ENCODE measurements around the gene ATPAF1. TPM values are rescaled to one million over a fixed set of nuclear protein-coding genes. Genes with fewer than 3 reads are reported as not detected.

Gene ATPAF1
- polyA plus RNA-seq, 1 experiment, result 85.6 TPM

DNA sequence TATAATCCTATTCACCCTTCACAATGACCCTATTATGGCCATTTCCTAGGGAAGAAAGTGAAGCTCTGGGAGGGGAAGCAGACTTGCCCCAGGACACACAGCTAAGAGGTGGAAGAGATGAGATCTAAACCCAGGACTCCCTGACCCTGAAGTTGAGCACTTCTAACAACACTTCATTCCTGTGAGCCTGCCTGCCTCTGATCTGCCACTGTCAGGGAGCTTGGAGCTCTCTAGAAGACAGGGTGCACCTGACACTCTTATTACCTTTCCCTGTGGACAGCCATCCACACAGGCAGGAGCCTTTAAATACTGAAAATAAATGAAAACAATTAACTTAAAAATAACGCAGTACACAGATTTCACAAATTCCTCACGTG lies 64.7 kb downstream of the ATPAF1 start:
- DNase-seq (ENCODE audit: low read depth, low spot score), result no peak
- TF ChIP-seq, protein P1, sequence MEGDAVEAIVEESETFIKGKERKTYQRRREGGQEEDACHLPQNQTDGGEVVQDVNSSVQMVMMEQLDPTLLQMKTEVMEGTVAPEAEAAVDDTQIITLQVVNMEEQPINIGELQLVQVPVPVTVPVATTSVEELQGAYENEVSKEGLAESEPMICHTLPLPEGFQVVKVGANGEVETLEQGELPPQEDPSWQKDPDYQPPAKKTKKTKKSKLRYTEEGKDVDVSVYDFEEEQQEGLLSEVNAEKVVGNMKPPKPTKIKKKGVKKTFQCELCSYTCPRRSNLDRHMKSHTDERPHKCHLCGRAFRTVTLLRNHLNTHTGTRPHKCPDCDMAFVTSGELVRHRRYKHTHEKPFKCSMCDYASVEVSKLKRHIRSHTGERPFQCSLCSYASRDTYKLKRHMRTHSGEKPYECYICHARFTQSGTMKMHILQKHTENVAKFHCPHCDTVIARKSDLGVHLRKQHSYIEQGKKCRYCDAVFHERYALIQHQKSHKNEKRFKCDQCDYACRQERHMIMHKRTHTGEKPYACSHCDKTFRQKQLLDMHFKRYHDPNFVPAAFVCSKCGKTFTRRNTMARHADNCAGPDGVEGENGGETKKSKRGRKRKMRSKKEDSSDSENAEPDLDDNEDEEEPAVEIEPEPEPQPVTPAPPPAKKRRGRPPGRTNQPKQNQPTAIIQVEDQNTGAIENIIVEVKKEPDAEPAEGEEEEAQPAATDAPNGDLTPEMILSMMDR (IDR thresholded peaks at IDR 0.05; ENCODE audit: low read depth, low read length), result no peak
- CTCF ChIA-PET, result interaction anchor here (0.5 to 2.2 kb wide), 5 partner anchors 11 to 731 kb away, joined by 3 to 7 read pairs (median 5); no protein-coding TSS in a partner anchor
- Histone ChIP-seq H3K9me3 (ENCODE audit: control insufficient read depth, insufficient read depth, low read length) (no peaks in the 10 kb centered on the region; the same call in 1 of the 2 replicates), H3K4me3 (ENCODE audit: low read depth, low read length) (peak overlapping the region; percentile 98), H3K27me3 (ENCODE audit: control insufficient read depth, insufficient read depth, low read length) (no peaks in the 10 kb centered on the region), H3K27ac (ENCODE audit: low read depth, low read length) (no peak overlapping the region)
- POLR2A ChIA-PET, result interaction anchor here (1.9 kb wide), 1 partner anchor 13 kb away, joined by 21 read pairs; the partner anchor contains the start of gene MOB3C

DNA sequence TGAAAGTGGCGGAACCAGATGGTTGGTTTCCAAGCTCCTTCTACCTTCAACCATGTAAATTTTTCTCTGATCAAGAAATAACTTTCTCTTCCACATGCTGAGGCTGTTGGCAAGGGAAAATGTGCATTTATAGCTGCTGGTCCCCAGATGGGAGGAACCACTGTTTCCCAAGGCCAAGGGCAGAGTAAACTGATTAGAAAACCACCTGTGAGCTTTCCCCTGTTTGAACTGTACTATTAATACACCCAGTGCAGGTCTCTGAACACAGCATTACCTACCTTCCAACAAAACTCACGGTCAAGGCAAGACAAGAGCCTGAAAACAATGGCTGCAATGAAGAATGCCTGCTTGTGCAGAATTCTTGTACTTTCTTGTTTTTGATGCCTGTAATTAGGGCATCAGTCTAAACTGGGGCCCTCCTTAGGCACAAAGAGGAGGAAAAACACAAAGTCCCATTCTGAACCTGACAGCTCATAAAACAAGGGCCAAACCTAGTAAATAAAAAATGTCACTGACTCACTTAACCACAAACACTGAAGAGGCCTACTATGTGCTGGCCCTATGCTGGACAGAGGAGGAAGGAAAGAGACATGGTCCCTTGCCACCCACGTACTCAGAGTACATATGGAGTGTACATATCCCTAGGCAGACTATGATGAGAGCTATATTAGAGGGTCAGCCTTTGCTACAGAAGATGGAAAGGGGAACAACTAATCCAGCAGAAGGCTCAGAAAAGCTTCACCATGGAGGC lies 66.7 kb downstream of the ATPAF1 start:
- H3K27ac ChIP-seq (ENCODE audit: low read depth, low read length), result no peak overlapping the region

DNA sequence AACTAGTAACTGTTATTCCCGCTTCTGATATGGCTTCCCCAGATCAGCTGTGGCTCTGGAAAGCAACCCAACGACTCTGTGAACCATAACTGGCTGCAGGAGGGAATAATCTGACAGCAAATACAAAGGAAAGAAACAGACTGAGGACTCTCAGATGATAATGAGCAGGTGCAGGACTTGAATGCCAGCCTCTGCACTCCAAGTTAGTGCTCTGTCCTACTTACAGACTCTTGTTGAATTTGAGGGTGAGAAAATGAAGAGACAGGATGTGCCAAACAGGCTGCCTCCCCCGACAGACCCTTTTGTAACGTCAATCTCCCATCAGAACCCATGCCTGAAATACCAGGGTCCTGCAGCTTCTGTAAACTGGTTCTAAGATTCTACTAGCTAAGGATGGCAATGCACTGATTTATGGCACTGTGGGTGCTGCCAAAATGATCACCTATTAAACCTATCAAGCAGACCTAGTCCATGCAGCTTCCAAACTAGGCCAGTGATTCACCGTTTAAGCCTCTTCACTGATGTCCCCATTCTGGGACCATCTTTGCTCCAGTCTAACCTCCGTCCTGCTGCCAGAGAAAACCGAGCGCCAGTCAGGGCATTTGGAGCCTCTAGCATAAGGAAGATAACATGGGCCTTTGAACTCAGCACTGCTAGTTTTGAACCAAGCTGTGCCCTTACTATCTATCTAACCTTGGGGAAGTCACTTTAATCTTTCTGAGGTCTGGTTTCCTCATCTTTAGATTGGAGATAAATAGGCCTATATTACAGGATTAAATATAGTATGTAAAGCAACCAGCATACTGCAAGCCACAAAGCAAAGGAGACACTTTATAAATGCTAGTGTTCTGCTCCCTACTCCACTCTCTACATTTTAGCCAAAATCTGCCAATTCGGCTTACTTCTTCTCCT lies 68.8 kb downstream of the ATPAF1 start:
- Histone ChIP-seq H3K4me3 (ENCODE audit: low read depth, low read length) (no peak overlapping the region), H3K9me3 (ENCODE audit: control insufficient read depth, insufficient read depth, low read length) (no peaks in the 10 kb centered on the region; the same call in 1 of the 2 replicates), H3K27ac (ENCODE audit: low read depth, low read length) (no peak overlapping the region), H3K27me3 (ENCODE audit: control insufficient read depth, insufficient read depth, low read length) (no peaks in the 10 kb centered on the region)
- DNase-seq (ENCODE audit: low read depth, low spot score), result no peak
- ChIA-PET POLR2A (no interaction called here), CTCF (interaction anchor here (1.3 to 1.6 kb wide), 2 partner anchors 66 to 127 kb away, joined by 3 read pairs; no protein-coding TSS in a partner anchor)
- TF ChIP-seq, protein P1 (IDR thresholded peaks at IDR 0.05; ENCODE audit: low read depth, low read length), result no peak

More for the DNA sequence above, 66.7 kb downstream of the ATPAF1 start:
- Histone ChIP-seq H3K9me3 (ENCODE audit: control insufficient read depth, insufficient read depth, low read length) (no peaks in the 10 kb centered on the region; the same call in 1 of the 2 replicates), H3K27me3 (ENCODE audit: control insufficient read depth, insufficient read depth, low read length) (no peaks in the 10 kb centered on the region), H3K4me3 (ENCODE audit: low read depth, low read length) (no peak overlapping the region)
- TF ChIP-seq, protein P1 (IDR thresholded peaks at IDR 0.05; ENCODE audit: low read depth, low read length), result no peak
- no peak for DNase-seq (ENCODE audit: low read depth, low spot score)
- ChIA-PET CTCF (interaction anchor here (1.2 to 2.2 kb wide), 2 partner anchors 124 kb away, joined by 3 to 7 read pairs; no protein-coding TSS in a partner anchor), POLR2A (no interaction called here)

DNA sequence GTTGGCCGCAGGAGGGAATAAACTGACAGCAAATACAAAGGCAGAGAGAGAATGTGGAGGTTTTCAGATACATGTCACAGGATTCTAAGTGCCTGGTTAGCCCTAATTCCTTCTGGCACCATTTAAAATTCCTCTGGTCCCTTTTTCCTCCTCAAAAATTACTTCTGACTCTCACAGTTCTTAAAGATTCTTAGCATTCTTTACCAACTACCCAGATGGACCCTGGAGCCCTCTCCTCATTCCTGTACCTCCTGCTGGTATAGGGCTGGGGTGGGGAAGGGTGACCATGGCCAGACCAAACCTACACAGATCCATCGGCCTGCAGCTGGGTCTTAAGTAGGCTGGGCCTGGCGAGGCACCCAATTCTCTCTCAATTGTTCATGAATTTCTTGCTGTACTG lies 71.3 kb downstream of the ATPAF1 start:
- no peaks in the 10 kb centered on the region for H3K9me3 ChIP-seq (ENCODE audit: control insufficient read depth, insufficient read depth, low read length)
- H3K4me3 ChIP-seq (ENCODE audit: low read depth, low read length), result no peak overlapping the region
- no peaks in the 10 kb centered on the region for H3K27me3 ChIP-seq (ENCODE audit: control insufficient read depth, insufficient read depth, low read length)
- TF ChIP-seq, protein P1 (IDR thresholded peaks at IDR 0.05; ENCODE audit: low read depth, low read length), result no peak
- H3K27ac ChIP-seq (ENCODE audit: low read depth, low read length), result no peak overlapping the region
- CTCF ChIA-PET, result interaction anchor here (0.6 kb wide), 1 partner anchor 119 kb away, joined by 3 read pairs; no protein-coding TSS in a partner anchor
- POLR2A ChIA-PET, result no interaction called here
- no peak for DNase-seq (ENCODE audit: low read depth, low spot score)

All from AG04450 (cell line).